NT2/D1 (cell line): ENCODE measurements around the gene AMBP.

Experiments used
- SUZ12 ChIP-seq: IDR thresholded peaks from 2 replicates; pipeline ENCODE4 v1.6.1; 2011; ENCODE audit not compliant: insufficient read length, insufficient read depth; ENCODE audit errors: extremely low read depth
- YY1 ChIP-seq: IDR thresholded peaks from 2 replicates; pipeline ENCODE4 v1.6.1; 2011; ENCODE audit not compliant: insufficient read length, insufficient read depth
- ZNF274 ChIP-seq: IDR thresholded peaks from 2 replicates; pipeline ENCODE4 v1.6.1; 2011; ENCODE audit warnings: mild to moderate bottlenecking, low read depth, low read length

DNA sequence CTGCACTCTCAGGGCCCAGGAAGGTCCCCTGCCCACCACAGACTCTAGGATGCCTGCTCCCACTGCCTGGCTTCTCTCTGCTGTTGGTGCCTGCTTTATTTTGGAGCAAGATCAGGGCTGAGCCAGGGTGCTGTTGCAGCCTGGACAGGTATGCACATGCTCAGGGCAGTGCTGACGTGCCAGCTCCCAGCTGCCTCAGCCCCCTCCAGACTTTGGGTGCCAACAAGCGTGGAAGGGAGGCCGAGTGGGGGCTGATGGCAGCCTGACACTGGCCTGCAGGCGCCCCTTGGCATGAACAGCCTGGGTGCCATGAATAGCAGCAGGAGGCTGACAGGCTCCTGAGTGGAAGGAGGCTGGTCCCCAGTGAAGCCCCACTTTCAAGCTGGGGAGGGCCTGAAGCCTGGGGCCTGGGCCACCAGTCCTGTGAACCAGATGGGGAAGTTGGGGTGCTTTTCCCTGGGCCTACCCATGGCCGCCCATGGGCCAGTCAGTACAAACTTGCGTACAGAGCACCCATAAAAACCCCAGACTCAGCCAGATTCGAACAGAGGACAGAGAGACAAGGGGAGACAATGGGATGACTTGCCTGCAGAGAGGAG, 6.8 kb downstream of the AMBP start:
- TF ChIP-seq YY1 = no peak
- TF ChIP-seq ZNF274 = no peak
- no peak for TF ChIP-seq SUZ12
